ENCODE results near the gene UGT1A10. TPM values are rescaled to one million over a fixed set of nuclear protein-coding genes. Genes with fewer than 3 reads are reported as not detected.
"Not testable (repeated sequence)": the region's sequence is repeated elsewhere in the genome, so short reads cannot be mapped to it uniquely, and the experiment has no call there.

UGT1A10 gene
- total RNA-seq = not detected

GRCh38 chr2:233636306-233636705 lies at the start of gene UGT1A10:
UGT1A10 (plus strand) TSS chr2:233636448; CDS start chr2:233636523, 75 bp downstream.
- DNase-seq (ENCODE audit: low spot score); ATAC-seq; intact Hi-C loops (cut with DNase I): not testable (repeated sequence)

- intact Hi-C loops (cut with DNase I) = loop anchor here (5.0 kb wide), 1 partner anchor 614 kb away; no protein-coding TSS in a partner anchor
- ATAC-seq = no peak
- DNase-seq (ENCODE audit: low spot score) = no peak
Observed at GRCh38 chr2:233588400-233588799, 47.8 kb upstream of the UGT1A10 start.

- intact Hi-C loops (cut with DNase I) = loop anchor here (10.0 kb wide), 1 partner anchor 112 kb away; no protein-coding TSS in a partner anchor
- ATAC-seq; DNase-seq (ENCODE audit: low spot score): not testable (repeated sequence)
Observed at GRCh38 chr2:233592706-233593105, 43.5 kb upstream of the UGT1A10 start.

GRCh38 chr2:233593201-233593600 lies 43.0 kb upstream of the UGT1A10 start:
- intact Hi-C loops (cut with DNase I) = loop anchor here (10.0 kb wide), 1 partner anchor 112 kb away; no protein-coding TSS in a partner anchor
- ATAC-seq = no peak
- no peak for DNase-seq (ENCODE audit: low spot score)

- DNase-seq (ENCODE audit: low spot score) (no peak), ATAC-seq (no peak)
- intact Hi-C loops (cut with DNase I) = loop anchor here (10.0 kb wide), 1 partner anchor 107 kb away; no protein-coding TSS in a partner anchor
Observed at GRCh38 chr2:233597522-233597921, 38.7 kb upstream of the UGT1A10 start.

GRCh38 chr2:233598952-233599351 lies 37.3 kb upstream of the UGT1A10 start:
- ATAC-seq (no peak), DNase-seq (ENCODE audit: low spot score) (no peak)
- intact Hi-C loops (cut with DNase I) = loop anchor here (10.0 kb wide), 1 partner anchor 106 kb away; no protein-coding TSS in a partner anchor

GRCh38 chr2:233600386-233600785 lies 35.9 kb upstream of the UGT1A10 start:
- ATAC-seq = no peak
- intact Hi-C loops (cut with DNase I) = no loop called here
- no peak for DNase-seq (ENCODE audit: low spot score)

- ATAC-seq (no peak), DNase-seq (ENCODE audit: low spot score) (no peak)
- intact Hi-C loops (cut with DNase I) = no loop called here
Observed at GRCh38 chr2:233602076-233602475, 34.2 kb upstream of the UGT1A10 start.

- ATAC-seq = no peak
Observed at GRCh38 chr2:233603520-233603919, 32.7 kb upstream of the UGT1A10 start.

GRCh38 chr2:233604826-233605225 lies 31.4 kb upstream of the UGT1A10 start:
- no peak for DNase-seq (ENCODE audit: low spot score)
- no peak for ATAC-seq
- intact Hi-C loops (cut with DNase I) = no loop called here

More at GRCh38 chr2:233603520-233603919, 32.7 kb upstream of the UGT1A10 start:
- intact Hi-C loops (cut with DNase I) = no loop called here
- DNase-seq (ENCODE audit: low spot score) = no peak

- intact Hi-C loops (cut with DNase I) = no loop called here
- DNase-seq (ENCODE audit: low spot score) (no peak), ATAC-seq (no peak)
Observed at GRCh38 chr2:233605680-233606079, 30.6 kb upstream of the UGT1A10 start.

GRCh38 chr2:233611284-233611683 lies 25.0 kb upstream of the UGT1A10 start:
- DNase-seq (ENCODE audit: low spot score) = no peak
- intact Hi-C loops (cut with DNase I) = no loop called here
- ATAC-seq = no peak

GRCh38 chr2:233617476-233617875 lies 18.8 kb upstream of the UGT1A10 start, which contains the start of gene UGT1A8:
UGT1A8 (plus strand) TSS chr2:233617633; CDS start chr2:233617708, 75 bp downstream.
- ATAC-seq; DNase-seq (ENCODE audit: low spot score); intact Hi-C loops (cut with DNase I): not testable (repeated sequence)

GRCh38 chr2:233620204-233620603 lies 16.0 kb upstream of the UGT1A10 start:
- no peak for ATAC-seq
- no peak for DNase-seq (ENCODE audit: low spot score)
- intact Hi-C loops (cut with DNase I) = no loop called here

GRCh38 chr2:233621863-233622262 lies 14.4 kb upstream of the UGT1A10 start:
- DNase-seq (ENCODE audit: low spot score); intact Hi-C loops (cut with DNase I); ATAC-seq: not testable (repeated sequence)

- no peak for ATAC-seq
- intact Hi-C loops (cut with DNase I) = no loop called here
- no peak for DNase-seq (ENCODE audit: low spot score)
Observed at GRCh38 chr2:233627331-233628025, 8.8 kb upstream of the UGT1A10 start.

GRCh38 chr2:233638836-233639235 lies 2.6 kb downstream of the UGT1A10 start:
- ATAC-seq (no peak), DNase-seq (ENCODE audit: low spot score) (no peak)
- intact Hi-C loops (cut with DNase I) = no loop called here

GRCh38 chr2:233639860-233640259 lies 3.6 kb downstream of the UGT1A10 start:
- ATAC-seq (no peak), DNase-seq (ENCODE audit: low spot score) (no peak)
- intact Hi-C loops (cut with DNase I) = no loop called here

GRCh38 chr2:233643128-233643527 lies 6.9 kb downstream of the UGT1A10 start:
- ATAC-seq (no peak), DNase-seq (ENCODE audit: low spot score) (no peak)
- intact Hi-C loops (cut with DNase I) = no loop called here

GRCh38 chr2:233646033-233646432 lies 9.8 kb downstream of the UGT1A10 start:
- ATAC-seq; DNase-seq (ENCODE audit: low spot score); intact Hi-C loops (cut with DNase I): not testable (repeated sequence)

Measured in sciatic nerve (tissue), 2 donors.